AG04449 (cell line): ENCODE measurements around the gene NXNL1.
A peak's percentile ranks its signal among the peaks of the same experiment; 100 is the strongest.

Source experiments
- CTCF ChIA-PET: fragments of 350-600 bp; formaldehyde crosslinking; extraction: SDS; loops from one replicate; lab custom pipeline; 2021; ENCODE audit warnings: antibody characterized with exemption; lab: Yijun Ruan, JAX
- POLR2A ChIA-PET: fragments of 400-600, 350-600 bp; formaldehyde crosslinking; extraction: SDS; loops from one replicate; lab custom pipeline; 2020; ENCODE audit warnings: antibody characterized with exemption, inconsistent platforms; lab: Yijun Ruan, JAX
- DNase-seq: peaks from one replicate; pipeline ENCODE4 v3.0.0-alpha.2; 2010; ENCODE audit warnings: low read depth, low spot score
- H3K4me3 ChIP-seq: 2 replicates; pipeline ENCODE4 v1.5.1; 2011; ENCODE audit warnings: low read depth, mild to moderate bottlenecking, control low read depth, low read length
- CTCF ChIP-seq: IDR thresholded peaks from one replicate; pipeline ENCODE4 v1.5.1; 2011; ENCODE audit warnings: mild to moderate bottlenecking, moderate library complexity, low read length, control low read depth, inconsistent platforms; ENCODE audit not compliant: insufficient read depth; ENCODE audit errors: missing control alignments

NXNL1 gene

GRCh38 chr19:17419154-17419620 lies 41.5 kb downstream of the NXNL1 start:
- POLR2A ChIA-PET = interaction anchor here (0.6 to 1.3 kb wide), 7 partner anchors 13 to 440 kb away, joined by 3 to 5 read pairs (median 4); partner anchors contain the start of genes ANO8, BST2, RPL18A and SLC27A1
- CTCF ChIA-PET = interaction anchor here (0.7 to 1.7 kb wide), 9 partner anchors 8 to 113 kb away, joined by 3 to 9 read pairs (median 5); no protein-coding TSS in a partner anchor
- DNase-seq = no peak
- H3K4me3 ChIP-seq = peak overlapping the region; percentile 53
- TF ChIP-seq CTCF = no peak

GRCh38 chr19:17418710-17419109 lies 42.0 kb downstream of the NXNL1 start:
- CTCF ChIA-PET = interaction anchor here (1.2 to 1.7 kb wide), 5 partner anchors 7 to 78 kb away, joined by 3 to 9 read pairs (median 7); no protein-coding TSS in a partner anchor
- no peak for TF ChIP-seq CTCF
- POLR2A ChIA-PET = interaction anchor here (1.0 to 1.2 kb wide), 2 partner anchors 84 to 85 kb away, joined by 4 read pairs; partner anchors contain the start of gene ANO8
- H3K4me3 ChIP-seq = no peak overlapping the region; the same call in 1 of the 2 replicates
- DNase-seq = no peak

- TF ChIP-seq CTCF = no peak
- POLR2A ChIA-PET = no interaction called here
- DNase-seq = no peak
- no peak overlapping the region for H3K4me3 ChIP-seq
- CTCF ChIA-PET = no interaction called here
These were observed 45.6 kb downstream of the NXNL1 start for GRCh38 chr19:17415121-17415520.

- CTCF ChIA-PET = no interaction called here
- no peak for TF ChIP-seq CTCF
- DNase-seq = no peak
- H3K4me3 ChIP-seq = no peak overlapping the region
- POLR2A ChIA-PET = no interaction called here
These were observed 46.6 kb downstream of the NXNL1 start for GRCh38 chr19:17414097-17414496.

GRCh38 chr19:17411801-17412200 lies 48.9 kb downstream of the NXNL1 start:
- CTCF ChIA-PET = interaction anchor here (1.0 to 2.6 kb wide), 6 partner anchors 8 to 84 kb away, joined by 3 to 17 read pairs (median 5); partner anchors contain the start of gene MVB12A
- DNase-seq = no peak
- TF ChIP-seq CTCF = no peak
- POLR2A ChIA-PET = no interaction called here
- H3K4me3 ChIP-seq = no peak overlapping the region

- no peak overlapping the region for H3K4me3 ChIP-seq
- no peak for DNase-seq
- CTCF ChIA-PET = interaction anchor here (1.9 kb wide), 1 partner anchor 15 kb away, joined by 7 read pairs; the partner anchor contains the start of gene CCDC194
- TF ChIP-seq CTCF = no peak
- POLR2A ChIA-PET = no interaction called here
These were observed 50.7 kb downstream of the NXNL1 start for GRCh38 chr19:17409990-17410389.
